ENCODE results near the gene PHF12. TPM values are rescaled to one million over a fixed set of nuclear protein-coding genes. Genes with fewer than 3 reads are reported as not detected.

PHF12 gene
- polyA plus RNA-seq, 2 of the 4 experiments (the other 2 are of a cell fraction), result 25.3 to 29.9 TPM

GRCh38 chr17:28954886-28955285 lies 3.6 kb upstream of the PHF12 start:
- no peak for FAIRE-seq
- WGBS (ENCODE audit: missing lambda C conversion rate), result 53% methylated on average over 2 of the region's 2 CpGs
- POLR2A ChIA-PET, result no interaction called here
- no peak for ATAC-seq
- no peak for TF ChIP-seq USF2 (IDR thresholded peaks at IDR 0.05)
- no peak for TF ChIP-seq EHMT2 (IDR thresholded peaks at IDR 0.05; ENCODE audit: low read depth)
- no peak for TF ChIP-seq RFX5 (IDR thresholded peaks at IDR 0.05)
- TF ChIP-seq HMGXB4 (CRISPR knock-in tag; IDR thresholded peaks at IDR 0.05; ENCODE audit: borderline replicate concordance), result no peak
- TF ChIP-seq RCOR1 (IDR thresholded peaks at IDR 0.05; ENCODE audit: low read depth, low read length), result no peak
- TF ChIP-seq E2F6 (IDR thresholded peaks at IDR 0.05; ENCODE audit: borderline replicate concordance, low read depth), result no peak
- TF ChIP-seq NFE2L2 (conservative IDR thresholded peaks at IDR 0.05; ENCODE audit: low read length), result no peak
- TF ChIP-seq POLR2A (IDR thresholded peaks at IDR 0.05; ENCODE audit: low read length), result no peak
- TF ChIP-seq BHLHE40 (IDR thresholded peaks at IDR 0.05; ENCODE audit: low read depth, low read length), result no peak
- no peak for TF ChIP-seq CTCF (IDR thresholded peaks at IDR 0.05)
- TF ChIP-seq FOSL2 (IDR thresholded peaks at IDR 0.05), result no peak
- TF ChIP-seq FOSL2 (CRISPR knock-in tag; IDR thresholded peaks at IDR 0.05), result no peak
- no peak for TF ChIP-seq REST (IDR thresholded peaks at IDR 0.05)
- TF ChIP-seq RNF2 (IDR thresholded peaks at IDR 0.05; ENCODE audit: borderline replicate concordance, low read depth), result no peak
- TF ChIP-seq EHF (CRISPR knock-in tag; IDR thresholded peaks at IDR 0.05), result no peak
- no peak for TF ChIP-seq ZC3H11A (IDR thresholded peaks at IDR 0.05)
- no peak overlapping the region for H3K4me3 ChIP-seq
- DNase-seq (ENCODE audit: low read depth in 1 of 2, low spot score in 1 of 2), result no peak
- no peaks in the 10 kb centered on the region for H3K9me3 ChIP-seq
- no peak overlapping the region for H3K4me2 ChIP-seq
- H3K4me1 ChIP-seq, result peaks cover 8% of the 10 kb centered on the region
- CTCF ChIA-PET, result interaction anchor here (3.5 to 15.4 kb wide), 3 partner anchors 10 to 228 kb away, joined by 30 to 1025 read pairs (median 132); partner anchors contain the start of genes NEK8 and TLCD1
- H3K27ac ChIP-seq, result no peak overlapping the region

GRCh38 chr17:28953444-28954118 lies 2.3 kb upstream of the PHF12 start:
- POLR2A ChIA-PET, result interaction anchor here (1.0 to 5.6 kb wide), 3 partner anchors 12 to 234 kb away, joined by 3 to 89 read pairs (median 6); partner anchors contain the start of genes NEK8, RPL23A and TLCD1
- WGBS (ENCODE audit: missing lambda C conversion rate), result 22% methylated on average over 5 of the region's 5 CpGs
- DNase-seq (ENCODE audit: low read depth in 1 of 2, low spot score in 1 of 2), result peak; percentile 68 to 72
- H3K4me1 ChIP-seq, result peaks cover 8% of the 10 kb centered on the region
- H3K27ac ChIP-seq, result no peak overlapping the region
- 0 out of 6 replicates have a peak, but pooled peaks of 1 of the 2 experiments have one; percentile 5 for ATAC-seq
- CTCF ChIA-PET, result interaction anchor here (0.6 to 15.4 kb wide), 69 partner anchors 9 to 638 kb away, joined by 3 to 1025 read pairs (median 4); partner anchors contain the start of genes DHRS13, NEK8, RPL23A and TLCD1
- H3K4me3 ChIP-seq, result no peak overlapping the region
- FAIRE-seq, result peak; percentile 67
- H3K4me2 ChIP-seq, result peak overlapping the region; percentile 71
- H3K9me3 ChIP-seq, result no peaks in the 10 kb centered on the region
- TF ChIP-seq FOXS1 (CRISPR knock-in tag; IDR thresholded peaks at IDR 0.05) (no peak), RAD21 (conservative IDR thresholded peaks at IDR 0.05 in 1 of 2, IDR thresholded peaks at IDR 0.05 in 1 of 2) (peak; percentile 26 to 39; a peak in 3 of 5 replicates), RFX5 (IDR thresholded peaks at IDR 0.05) (no peak), MAZ (IDR thresholded peaks at IDR 0.05; ENCODE audit: borderline replicate concordance, low read depth, low read length) (no peak), SMC3 (IDR thresholded peaks at IDR 0.05) (peak; percentile 60), CTCF (IDR thresholded peaks at IDR 0.05) (peak; percentile 75)

All from A549 (cell line).